H7 (cell line): ENCODE data around the gene GNB2. TPM values are rescaled to one million over a fixed set of nuclear protein-coding genes. Genes with fewer than 3 reads are reported as not detected.

ENCODE experiments used
- DNase-seq: peaks from one replicate; pipeline ENCODE4 v3.0.0; 2012
- H3K27me3 ChIP-seq: 2 replicates; pipeline ENCODE4 v1.6.0; 2011; ENCODE audit warnings: mild to moderate bottlenecking, low read length; ENCODE audit not compliant: control insufficient read depth, insufficient read depth
- H3K36me3 ChIP-seq: replicated peaks from 2 replicates; pipeline ENCODE4 v1.5.1; 2011; ENCODE audit warnings: low read length; ENCODE audit not compliant: control insufficient read depth, insufficient read depth
- H3K4me3 ChIP-seq: 2 replicates; pipeline ENCODE4 v1.5.1; 2011; ENCODE audit warnings: low read depth, mild to moderate bottlenecking, control low read depth, low read length, moderate library complexity; ENCODE audit not compliant: insufficient read depth
- total RNA-seq: library from RNA; depleted of rRNA; stranded (reverse); fragments of >200 nt; shearing (Covaris generic); gene quantifications from 2 replicates; pipeline ENCODE4 v1.2.3, GENCODE V29; 2014

The GNB2 gene
- total RNA-seq, 1 experiment from 2014 or later, result 122 TPM

- Histone ChIP-seq H3K36me3 (peaks cover 28% of the 10 kb centered on the region), H3K4me3 (no peak overlapping the region), H3K27me3 (no peaks in the 10 kb centered on the region)
- no peak for DNase-seq
Measured at GRCh38 chr7:100682991-100683658, 9.6 kb downstream of the GNB2 start.

GRCh38 chr7:100683659-100684533 is 10.4 kb downstream of the GNB2 start:
- H3K27me3 ChIP-seq, result no peaks in the 10 kb centered on the region
- peaks cover 30% of the 10 kb centered on the region for H3K36me3 ChIP-seq
- peak; percentile 58 for DNase-seq
- H3K4me3 ChIP-seq, result no peak overlapping the region

GRCh38 chr7:100684534-100685042 is 11.0 kb downstream of the GNB2 start:
- no peaks in the 10 kb centered on the region for H3K27me3 ChIP-seq
- no peak overlapping the region for H3K4me3 ChIP-seq
- DNase-seq, result peak; percentile 58
- peaks cover 32% of the 10 kb centered on the region for H3K36me3 ChIP-seq

GRCh38 chr7:100685049-100685605 is 11.6 kb downstream of the GNB2 start:
- no peaks in the 10 kb centered on the region for H3K27me3 ChIP-seq
- peaks cover 34% of the 10 kb centered on the region for H3K36me3 ChIP-seq
- peak; percentile 52 for DNase-seq
- no peak overlapping the region for H3K4me3 ChIP-seq

GRCh38 chr7:100685631-100686145 is 12.1 kb downstream of the GNB2 start:
- peaks cover 34% of the 10 kb centered on the region for H3K36me3 ChIP-seq
- no peaks in the 10 kb centered on the region for H3K27me3 ChIP-seq
- no peak overlapping the region for H3K4me3 ChIP-seq
- DNase-seq, result no peak

- H3K27me3 ChIP-seq, result no peaks in the 10 kb centered on the region
- no peak overlapping the region for H3K4me3 ChIP-seq
- peak; percentile 60 for DNase-seq
- peaks cover 34% of the 10 kb centered on the region for H3K36me3 ChIP-seq
Measured at GRCh38 chr7:100686201-100686821, 12.8 kb downstream of the GNB2 start.

- no peak overlapping the region for H3K4me3 ChIP-seq
- DNase-seq, result no peak
- no peaks in the 10 kb centered on the region for H3K27me3 ChIP-seq
- H3K36me3 ChIP-seq, result peaks cover 32% of the 10 kb centered on the region
Measured at GRCh38 chr7:100686822-100687211, 13.3 kb downstream of the GNB2 start.

- peak; percentile 56 for DNase-seq
- H3K27me3 ChIP-seq, result no peaks in the 10 kb centered on the region
- no peak overlapping the region for H3K4me3 ChIP-seq
- H3K36me3 ChIP-seq, result peaks cover 31% of the 10 kb centered on the region
Measured at GRCh38 chr7:100687261-100687660, 13.7 kb downstream of the GNB2 start.

GRCh38 chr7:100687751-100688300 is 14.3 kb downstream of the GNB2 start:
- no peak for DNase-seq
- H3K36me3 ChIP-seq, result peaks cover 28% of the 10 kb centered on the region
- H3K27me3 ChIP-seq, result no peaks in the 10 kb centered on the region
- no peak overlapping the region for H3K4me3 ChIP-seq

GRCh38 chr7:100688326-100688860 is 14.9 kb downstream of the GNB2 start:
- peak; percentile 42 for DNase-seq
- Histone ChIP-seq H3K27me3 (no peaks in the 10 kb centered on the region), H3K4me3 (no peak overlapping the region), H3K36me3 (peaks cover 26% of the 10 kb centered on the region)

GRCh38 chr7:100689230-100690135 is 15.9 kb downstream of the GNB2 start:
- Histone ChIP-seq H3K4me3 (no peak overlapping the region), H3K36me3 (peaks cover 23% of the 10 kb centered on the region), H3K27me3 (no peaks in the 10 kb centered on the region)
- peak; percentile 56 for DNase-seq

GRCh38 chr7:100691676-100692577 is 18.4 kb downstream of the GNB2 start:
- Histone ChIP-seq H3K27me3 (no peaks in the 10 kb centered on the region), H3K36me3 (peaks cover 11% of the 10 kb centered on the region), H3K4me3 (peak overlapping the region; percentile 10; the same call in 1 of the 2 replicates)
- peak; percentile 98 for DNase-seq
